Thymus (tissue), 11 donors: ENCODE results near the gene SCLY. TPM values are rescaled to one million over a fixed set of nuclear protein-coding genes. Genes with fewer than 3 reads are reported as not detected.

Source experiments
- DNase-seq, 9 donors: peaks; one replicate each; pipeline ENCODE4 v3.0.0-alpha.2; 2013; ENCODE audit warnings: low spot score in 9 of 9, low read depth in 6 of 9, missing footprints in 1 of 9
- H3K27ac ChIP-seq, 2 donors: one replicate each; pipeline ENCODE4 v1.5.1; 2013; ENCODE audit warnings: control low read depth in 1 of 2, low read depth in 1 of 2, low read length in 1 of 2, mild to moderate bottlenecking in 1 of 2, moderate library complexity in 1 of 2
- H3K27me3 ChIP-seq, 2 donors: one replicate each; pipeline ENCODE4 v1.5.1; 2013; ENCODE audit warnings: low read length in 1 of 2; ENCODE audit not compliant: control insufficient read depth in 2 of 2, insufficient read depth in 1 of 2
- H3K36me3 ChIP-seq, 2 donors: one replicate each; pipeline ENCODE4 v1.5.1; 2013; ENCODE audit warnings: low read length in 1 of 2, mild to moderate bottlenecking in 1 of 2, moderate library complexity in 1 of 2; ENCODE audit not compliant: control insufficient read depth in 2 of 2, insufficient read depth in 2 of 2
- H3K4me1 ChIP-seq, 2 donors: one replicate each; pipeline ENCODE4 v1.5.1; 2013; ENCODE audit warnings: low read length in 2 of 2; ENCODE audit not compliant: control insufficient read depth in 2 of 2, insufficient read depth in 2 of 2
- H3K4me3 ChIP-seq, 2 donors: one replicate each; pipeline ENCODE4 v1.5.1; 2013; ENCODE audit warnings: low read length in 2 of 2, control low read depth in 1 of 2, mild to moderate bottlenecking in 1 of 2
- H3K9me3 ChIP-seq, 2 donors: one replicate each; pipeline ENCODE4 v1.5.1; 2013; ENCODE audit warnings: low read length in 1 of 2, mild to moderate bottlenecking in 1 of 2; ENCODE audit not compliant: control insufficient read depth in 2 of 2, insufficient read depth in 1 of 2
- WGBS: extraction: QIAGEN DNeasy Blood & Tissue Kit; methylation state at CpG from one replicate; pipeline ENCODE4 v1.1.7; 2013; 5-methylcytosine and 5-hydroxymethylcytosine counted together
- polyA plus RNA-seq: library from polyadenylated mRNA; stranded (reverse); fragments of 200-250 nt; gene quantifications from one replicate; pipeline ENCODE4 v1.2.3, GENCODE V29; 2013
- total RNA-seq: library from RNA; stranded (reverse); fragments of 120-200 nt; gene quantifications from one replicate; pipeline ENCODE4 v1.2.4, GENCODE V29; 2013
- donor health status: healthy.

The SCLY gene
- total and polyA plus RNA-seq, 2 donors = 10.4 to 17.4 TPM

GRCh38 chr2:238023608-238024007 lies 37.2 kb upstream of the SCLY start:
- 99% methylated on average over 2 of the region's 2 CpGs for WGBS
- Histone ChIP-seq H3K9me3 (no peaks in the 10 kb centered on the region), H3K36me3 (peaks cover 10 to 15% of the 10 kb centered on the region in 2 donors)

DNA sequence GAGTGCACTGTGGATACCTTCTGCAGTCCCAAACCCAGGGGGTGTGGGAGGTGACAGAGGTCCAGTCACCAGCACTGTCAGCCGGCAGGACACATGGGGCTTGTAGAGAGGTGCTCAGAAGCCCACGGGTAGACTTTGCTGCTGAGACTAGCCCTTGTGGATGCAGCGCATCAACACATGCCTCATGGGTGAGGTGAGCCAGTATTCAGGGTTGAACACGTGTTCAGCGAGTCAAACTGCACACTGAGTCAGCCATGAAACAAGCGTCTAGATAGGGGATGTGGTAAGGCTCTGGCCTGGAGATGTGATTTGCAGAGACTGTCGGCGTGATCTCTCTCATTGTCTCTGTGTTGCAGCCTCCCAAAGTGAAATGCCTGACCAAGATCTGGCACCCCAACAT lies 35.8 kb upstream of the SCLY start:
- H3K4me3 ChIP-seq = no peak overlapping the region
- 91% methylated on average over 8 of the region's 8 CpGs for WGBS
- peaks cover 0 to 21% of the 10 kb centered on the region in 2 donors for H3K4me1 ChIP-seq
- DNase-seq = peak in 2 of 9 donors; percentile 8 to 32
- H3K36me3 ChIP-seq = peaks cover 12 to 19% of the 10 kb centered on the region in 2 donors
- no peaks in the 10 kb centered on the region for H3K9me3 ChIP-seq
- no peak overlapping the region for H3K27ac ChIP-seq
- no peaks in the 10 kb centered on the region for H3K27me3 ChIP-seq

More at GRCh38 chr2:238023608-238024007, 37.2 kb upstream of the SCLY start:
- Histone ChIP-seq H3K27ac (no peak overlapping the region), H3K4me1 (peaks cover 0 to 21% of the 10 kb centered on the region in 2 donors), H3K4me3 (no peak overlapping the region), H3K27me3 (no peaks in the 10 kb centered on the region)
- no peak for DNase-seq

- Histone ChIP-seq H3K27ac (no peak overlapping the region), H3K9me3 (no peaks in the 10 kb centered on the region)
Measured at GRCh38 chr2:238025741-238026360, 35.0 kb upstream of the SCLY start.

GRCh38 chr2:238027058-238027457 lies 33.7 kb upstream of the SCLY start:
- Histone ChIP-seq H3K36me3 (peaks cover 16 to 27% of the 10 kb centered on the region in 2 donors), H3K27ac (no peak overlapping the region), H3K27me3 (no peaks in the 10 kb centered on the region), H3K9me3 (no peaks in the 10 kb centered on the region), H3K4me1 (peaks cover 0 to 16% of the 10 kb centered on the region in 2 donors), H3K4me3 (no peak overlapping the region)
- 83% methylated on average over 4 of the region's 4 CpGs for WGBS
- no peak for DNase-seq

More at GRCh38 chr2:238025741-238026360, 35.0 kb upstream of the SCLY start:
- no peak for DNase-seq
- H3K36me3 ChIP-seq = peaks cover 13 to 23% of the 10 kb centered on the region in 2 donors
- 97% methylated on average over 9 of the region's 9 CpGs for WGBS
- H3K4me1 ChIP-seq = peaks cover 0 to 18% of the 10 kb centered on the region in 2 donors
- H3K27me3 ChIP-seq = no peaks in the 10 kb centered on the region
- H3K4me3 ChIP-seq = no peak overlapping the region

DNA sequence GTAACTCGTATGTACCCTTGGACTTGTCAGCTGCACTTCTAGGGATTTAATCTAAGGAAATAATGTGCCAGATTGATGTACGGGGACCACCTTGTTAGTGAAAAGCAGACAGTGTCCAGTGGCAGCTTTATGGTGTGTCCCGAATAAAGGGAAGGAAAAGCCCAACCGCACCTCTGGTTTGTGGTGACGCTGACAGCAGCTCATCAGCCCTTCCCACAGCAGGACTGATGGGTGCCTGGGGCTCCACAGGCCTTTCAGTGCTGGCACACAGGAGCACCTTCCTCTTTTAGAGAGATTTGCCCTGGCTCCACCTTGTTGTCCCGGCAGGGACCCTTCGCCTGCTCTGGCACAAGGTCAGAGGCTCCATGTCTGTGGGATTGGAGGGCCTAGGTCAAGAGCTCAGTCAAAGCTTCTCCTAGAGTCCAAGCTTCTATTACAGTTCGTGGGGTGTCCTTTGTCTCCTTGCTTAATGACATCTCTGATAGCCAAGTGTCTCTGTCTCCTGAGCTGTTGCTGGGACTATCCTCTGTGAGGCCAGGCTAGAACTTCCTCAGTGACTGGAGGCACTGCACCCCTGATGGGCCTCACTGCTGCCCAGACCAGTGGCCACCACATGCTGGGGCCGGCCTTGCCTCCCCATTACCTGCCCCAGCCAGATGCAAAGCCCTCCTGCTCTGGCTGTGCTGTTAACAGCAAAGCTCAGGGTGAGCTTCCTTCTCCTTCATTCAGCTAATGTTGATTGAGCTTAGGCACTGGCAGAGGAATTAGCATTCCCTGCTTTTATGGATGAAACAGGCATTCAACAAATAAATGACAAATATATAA lies 33.0 kb upstream of the SCLY start:
- Histone ChIP-seq H3K36me3 (peaks cover 16 to 27% of the 10 kb centered on the region in 2 donors), H3K27me3 (no peaks in the 10 kb centered on the region), H3K9me3 (no peaks in the 10 kb centered on the region), H3K4me1 (peaks cover 0 to 13% of the 10 kb centered on the region in 2 donors), H3K4me3 (no peak overlapping the region), H3K27ac (no peak overlapping the region)
- 47% methylated on average over 9 of the region's 9 CpGs for WGBS
- DNase-seq = no peak

GRCh38 chr2:238029853-238030252 lies 30.9 kb upstream of the SCLY start:
- Histone ChIP-seq H3K4me1 (peaks cover 2 to 7% of the 10 kb centered on the region in 2 donors), H3K27ac (no peak overlapping the region), H3K27me3 (no peaks in the 10 kb centered on the region), H3K4me3 (no peak overlapping the region), H3K36me3 (peaks cover 19 to 27% of the 10 kb centered on the region in 2 donors), H3K9me3 (no peaks in the 10 kb centered on the region)
- DNase-seq = no peak
- WGBS = 99% methylated on average over 3 of the region's 3 CpGs

DNA sequence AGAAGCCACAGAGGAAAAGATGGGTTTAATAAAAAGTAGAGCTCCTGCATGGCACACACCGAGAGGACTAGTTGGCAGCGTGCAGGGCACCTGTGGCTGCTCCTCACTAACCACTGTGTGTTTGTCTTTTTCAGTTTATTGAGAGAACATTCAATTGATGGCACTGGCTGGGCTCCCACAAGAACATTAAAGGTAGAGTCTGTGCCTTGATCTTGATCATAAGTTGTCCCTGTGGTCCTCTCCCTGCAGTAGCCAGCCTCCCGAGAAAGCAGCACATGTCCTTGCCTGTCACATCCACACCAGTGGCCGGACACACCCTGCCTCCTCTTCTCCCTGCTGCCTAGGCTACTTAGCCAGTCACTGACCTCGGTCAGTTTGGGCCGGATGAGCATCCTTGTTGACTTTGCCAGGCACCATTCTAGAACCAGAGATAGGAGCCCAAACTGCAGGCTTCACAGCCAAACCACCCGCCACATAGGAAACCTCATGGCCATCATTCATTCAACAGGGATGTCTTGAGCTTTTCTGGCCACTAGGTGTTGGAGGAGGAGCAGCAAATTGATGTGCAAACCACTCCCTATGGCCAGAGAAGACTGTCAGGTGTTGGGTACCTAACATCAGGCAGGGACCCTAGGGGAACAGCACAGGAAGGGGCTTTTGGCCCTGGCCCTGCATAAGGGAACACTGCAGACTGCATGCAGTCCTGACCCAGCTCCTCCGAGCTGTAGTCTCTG lies 30.2 kb upstream of the SCLY start:
- H3K36me3 ChIP-seq = peaks cover 19 to 24% of the 10 kb centered on the region in 2 donors
- DNase-seq = no peak
- H3K9me3 ChIP-seq = no peaks in the 10 kb centered on the region
- H3K27me3 ChIP-seq = no peaks in the 10 kb centered on the region
- H3K4me1 ChIP-seq = peaks cover 2 to 7% of the 10 kb centered on the region in 2 donors
- H3K4me3 ChIP-seq = no peak overlapping the region
- WGBS = 93% methylated on average over 8 of the region's 8 CpGs
- H3K27ac ChIP-seq = no peak overlapping the region

DNA sequence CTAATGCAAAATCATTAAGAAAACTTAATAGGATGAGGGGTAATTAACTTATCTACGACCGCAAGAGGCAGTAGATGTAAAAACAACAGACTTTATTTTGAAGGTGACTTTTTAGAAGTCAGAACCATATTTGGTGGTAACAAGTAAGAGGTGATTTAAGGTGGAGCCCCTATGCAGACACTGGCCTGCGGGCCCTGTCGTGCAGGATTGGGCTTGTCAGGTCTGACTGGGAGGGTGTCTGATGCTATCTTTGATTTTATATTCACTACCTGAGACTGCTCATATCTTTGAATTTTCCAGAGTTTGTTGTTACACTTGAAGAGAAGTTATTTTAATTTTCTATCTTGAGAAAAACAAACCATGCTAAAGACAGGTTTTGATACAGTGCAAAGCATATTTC lies 29.1 kb upstream of the SCLY start:
- no peak overlapping the region for H3K27ac ChIP-seq
- peaks cover 19 to 24% of the 10 kb centered on the region in 2 donors for H3K36me3 ChIP-seq
- H3K4me1 ChIP-seq = peaks cover 2 to 7% of the 10 kb centered on the region in 2 donors
- WGBS = 94% methylated on average over 4 of the region's 4 CpGs
- H3K27me3 ChIP-seq = no peaks in the 10 kb centered on the region
- no peaks in the 10 kb centered on the region for H3K9me3 ChIP-seq
- no peak for DNase-seq
- no peak overlapping the region for H3K4me3 ChIP-seq
